ENCODE data around the gene OPN1MW3.
"Not testable (repeated sequence)": the region's sequence is repeated elsewhere in the genome, so short reads cannot be mapped to it uniquely, and the experiment has no call there.

Gene OPN1MW3

DNA sequence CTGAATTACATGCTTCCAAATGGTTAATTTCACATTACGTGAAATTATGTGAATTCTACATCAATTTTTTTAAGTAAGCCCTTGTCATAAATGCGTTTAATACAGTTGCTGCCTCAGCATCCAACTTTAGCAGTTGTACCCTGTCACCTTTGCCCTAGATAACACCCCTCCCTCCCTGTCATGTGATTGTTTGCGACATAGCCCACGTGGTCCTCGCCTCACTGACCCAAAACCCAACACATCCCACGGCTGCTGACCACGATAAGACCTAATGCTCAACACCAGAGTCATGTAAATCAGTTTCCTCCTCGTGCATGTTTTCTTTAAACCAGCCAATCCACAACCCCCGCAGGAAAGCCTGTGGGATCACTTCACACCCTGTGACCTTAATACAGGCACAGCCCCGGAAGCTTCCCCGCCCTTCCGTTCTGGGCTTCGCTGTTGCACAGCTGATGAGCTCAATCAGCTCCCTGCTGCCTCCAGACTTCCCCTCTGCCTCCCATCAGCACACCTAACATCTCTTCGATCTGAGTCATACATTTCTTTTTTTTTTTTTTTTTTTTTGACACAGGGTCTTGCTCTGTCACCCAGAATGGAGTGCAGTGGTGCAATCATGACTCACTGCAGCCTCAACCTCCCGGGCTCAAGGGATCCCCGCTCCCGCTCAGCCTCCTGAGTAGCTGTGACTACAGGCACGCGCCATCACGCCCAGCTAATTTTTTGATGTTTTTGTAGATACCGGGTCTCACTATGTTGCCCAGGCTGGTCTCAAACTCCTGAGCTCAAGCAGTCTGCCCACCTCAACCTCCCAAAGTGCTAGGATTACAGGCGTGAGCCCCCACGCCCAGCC lies 27.3 kb downstream of the OPN1MW3 start:
- not testable (repeated sequence) for H3K4me3 Mint-ChIP-seq; H3K4me1 Mint-ChIP-seq (ENCODE audit: low read depth); H3K36me3 Mint-ChIP-seq; H3K27ac Mint-ChIP-seq; H3K27me3 Mint-ChIP-seq; H3K9me3 Mint-ChIP-seq (ENCODE audit: low read depth)

DNA sequence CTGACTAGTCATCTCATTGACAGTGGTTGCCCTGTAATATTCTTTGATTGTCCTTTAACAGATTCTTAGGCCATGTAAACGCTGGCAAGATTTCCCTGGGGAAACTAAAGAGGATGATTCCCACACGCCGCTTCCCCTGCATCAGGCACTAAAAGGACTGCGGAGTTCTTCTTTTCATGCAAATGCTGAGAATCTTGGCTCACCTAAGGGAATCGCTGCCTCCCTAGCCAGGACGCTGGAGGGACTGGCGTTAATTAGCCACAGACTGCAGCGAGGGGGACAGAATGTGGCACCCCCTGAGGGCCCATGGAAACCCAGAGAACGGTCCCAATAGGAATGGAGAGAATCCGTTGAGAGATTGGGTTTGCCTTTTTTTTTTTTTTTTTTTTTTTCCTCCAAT lies 29.0 kb downstream of the OPN1MW3 start:
- H3K27ac Mint-ChIP-seq; H3K4me3 Mint-ChIP-seq; H3K9me3 Mint-ChIP-seq (ENCODE audit: low read depth); H3K36me3 Mint-ChIP-seq; H3K4me1 Mint-ChIP-seq (ENCODE audit: low read depth); H3K27me3 Mint-ChIP-seq: not testable (repeated sequence)

- H3K4me3 Mint-ChIP-seq = no peak within 1 kb of the TSS
- H3K27me3 Mint-ChIP-seq = no peaks in the 10 kb centered on the region
- no peaks in the 10 kb centered on the region for H3K4me1 Mint-ChIP-seq (ENCODE audit: low read depth)
- no peaks in the 10 kb centered on the region for H3K36me3 Mint-ChIP-seq
- H3K9me3 Mint-ChIP-seq (ENCODE audit: low read depth) = no peaks in the 10 kb centered on the region
- H3K27ac Mint-ChIP-seq = no peak within 1 kb of the TSS
Measured at GRCh38 chrX:154294791-154295574, 37.6 kb downstream of the OPN1MW3 start, which contains the start of gene TEX28. TEX28 (minus strand) TSS chrX:154295124; CDS start chrX:154292117, 3,007 bp downstream.

- H3K27me3 Mint-ChIP-seq = no peaks in the 10 kb centered on the region
- H3K27ac Mint-ChIP-seq = no peak within 1 kb of the TSS
- H3K4me3 Mint-ChIP-seq = no peak within 1 kb of the TSS
- no peaks in the 10 kb centered on the region for H3K4me1 Mint-ChIP-seq (ENCODE audit: low read depth)
- H3K9me3 Mint-ChIP-seq (ENCODE audit: low read depth) = no peaks in the 10 kb centered on the region
- no peaks in the 10 kb centered on the region for H3K36me3 Mint-ChIP-seq
Measured at GRCh38 chrX:154295664-154296310, 38.4 kb downstream of the OPN1MW3 start, which contains the start of gene TKTL1. TKTL1 (plus strand) TSS chrX:154295795; CDS start chrX:154295860, 65 bp downstream.

- no peak overlapping the region for H3K4me3 Mint-ChIP-seq
- H3K36me3 Mint-ChIP-seq = no peaks in the 10 kb centered on the region
- H3K27ac Mint-ChIP-seq = no peak overlapping the region
- H3K27me3 Mint-ChIP-seq = no peaks in the 10 kb centered on the region
- no peaks in the 10 kb centered on the region for H3K9me3 Mint-ChIP-seq (ENCODE audit: low read depth)
- no peaks in the 10 kb centered on the region for H3K4me1 Mint-ChIP-seq (ENCODE audit: low read depth)
Measured at GRCh38 chrX:154296731-154297130, 39.3 kb downstream of the OPN1MW3 start.

DNA sequence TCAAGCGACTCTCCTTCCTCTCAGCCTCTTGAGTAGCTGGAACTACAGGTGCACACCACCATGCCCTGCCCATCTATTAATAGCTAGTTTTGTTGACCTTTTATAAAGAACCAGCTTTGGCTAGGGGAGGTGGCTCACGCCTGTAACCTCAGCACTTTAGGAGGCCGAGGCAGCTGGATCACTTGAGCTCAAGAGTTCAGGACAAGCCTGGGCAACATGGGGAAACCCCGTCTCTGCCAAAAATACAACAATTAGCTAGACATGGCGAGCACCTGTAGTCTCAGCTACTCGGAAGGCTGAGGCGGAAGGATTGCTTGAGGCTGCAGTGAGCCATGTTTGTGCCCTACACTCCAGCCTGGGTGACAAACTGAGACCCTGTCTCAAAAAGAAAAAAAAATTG lies 40.9 kb downstream of the OPN1MW3 start:
- no peaks in the 10 kb centered on the region for H3K4me1 Mint-ChIP-seq (ENCODE audit: low read depth)
- H3K27me3 Mint-ChIP-seq = no peaks in the 10 kb centered on the region
- H3K36me3 Mint-ChIP-seq = no peaks in the 10 kb centered on the region
- no peak overlapping the region for H3K27ac Mint-ChIP-seq
- H3K9me3 Mint-ChIP-seq (ENCODE audit: low read depth) = no peaks in the 10 kb centered on the region
- no peak overlapping the region for H3K4me3 Mint-ChIP-seq

- Mint-ChIP-seq H3K36me3 (no peaks in the 10 kb centered on the region), H3K27me3 (no peaks in the 10 kb centered on the region), H3K27ac (no peak overlapping the region), H3K4me1 (ENCODE audit: low read depth) (no peaks in the 10 kb centered on the region), H3K9me3 (ENCODE audit: low read depth) (no peaks in the 10 kb centered on the region), H3K4me3 (no peak overlapping the region)
Measured at GRCh38 chrX:154300816-154301215, 43.4 kb downstream of the OPN1MW3 start.

DNA sequence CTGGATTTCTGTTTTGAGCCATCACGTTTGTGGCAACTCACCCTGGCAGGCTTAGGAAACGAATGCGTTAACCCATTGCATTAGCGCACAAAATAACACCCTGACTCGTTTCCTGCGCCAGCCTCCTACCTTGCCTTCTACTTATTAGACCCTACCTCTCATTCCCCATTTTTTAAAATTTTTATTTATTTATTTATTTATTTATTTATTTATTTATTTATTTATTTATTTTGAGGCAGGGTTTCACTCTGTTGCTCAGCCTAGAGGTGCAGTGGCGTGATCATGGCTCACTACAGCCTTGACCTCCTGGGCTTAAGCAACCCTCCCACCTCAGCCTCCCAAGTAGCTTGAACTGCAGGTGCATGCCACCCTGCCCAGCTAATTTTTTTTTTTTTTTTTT lies 45.6 kb downstream of the OPN1MW3 start:
- H3K36me3 Mint-ChIP-seq; H3K4me1 Mint-ChIP-seq (ENCODE audit: low read depth); H3K27me3 Mint-ChIP-seq; H3K4me3 Mint-ChIP-seq; H3K9me3 Mint-ChIP-seq (ENCODE audit: low read depth); H3K27ac Mint-ChIP-seq: not testable (repeated sequence)

GRCh38 chrX:154303476-154303875 lies 46.1 kb downstream of the OPN1MW3 start:
- H3K4me1 Mint-ChIP-seq (ENCODE audit: low read depth) = peaks cover 11% of the 10 kb centered on the region
- H3K27ac Mint-ChIP-seq = no peak overlapping the region
- no peaks in the 10 kb centered on the region for H3K36me3 Mint-ChIP-seq
- no peaks in the 10 kb centered on the region for H3K27me3 Mint-ChIP-seq
- H3K4me3 Mint-ChIP-seq = no peak overlapping the region
- H3K9me3 Mint-ChIP-seq (ENCODE audit: low read depth) = no peaks in the 10 kb centered on the region

GRCh38 chrX:154304846-154305245 lies 47.5 kb downstream of the OPN1MW3 start:
- Mint-ChIP-seq H3K27ac (no peak overlapping the region), H3K9me3 (ENCODE audit: low read depth) (no peaks in the 10 kb centered on the region), H3K36me3 (no peaks in the 10 kb centered on the region), H3K4me1 (ENCODE audit: low read depth) (peaks cover 16% of the 10 kb centered on the region), H3K4me3 (no peak overlapping the region), H3K27me3 (no peaks in the 10 kb centered on the region)

DNA sequence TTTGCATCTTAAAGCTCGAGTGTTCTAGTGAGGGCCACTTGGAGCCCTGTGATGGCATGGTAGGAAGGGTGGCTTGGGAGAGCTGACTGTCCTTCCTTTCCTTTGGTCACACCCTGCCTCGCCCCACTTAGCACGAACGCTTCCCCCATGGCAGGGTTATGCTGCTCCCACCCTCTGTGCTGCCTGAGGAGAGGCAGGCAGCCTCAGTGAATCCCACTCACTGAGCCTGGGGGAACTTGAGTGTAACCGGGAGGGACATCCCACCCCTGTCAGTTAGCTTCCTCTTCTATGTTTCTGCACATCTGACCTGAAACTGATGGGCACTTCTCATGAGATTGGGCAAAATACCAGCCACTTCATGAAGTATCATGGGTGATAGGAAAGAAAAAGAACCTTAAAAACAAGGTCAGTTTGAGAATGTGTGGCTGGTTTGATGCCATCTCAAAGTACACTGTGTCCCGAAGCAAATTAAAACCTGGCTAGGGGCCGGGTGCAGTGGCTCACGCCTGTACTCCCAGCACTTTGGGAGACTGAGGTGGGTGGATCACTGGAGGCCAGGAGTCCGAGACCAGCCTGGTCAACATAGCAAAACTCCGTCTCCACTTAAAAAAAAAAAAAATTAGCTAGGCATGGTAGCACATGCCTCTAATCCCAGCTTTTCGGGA lies 48.3 kb downstream of the OPN1MW3 start:
- Mint-ChIP-seq H3K4me1 (ENCODE audit: low read depth) (peaks cover 16% of the 10 kb centered on the region), H3K36me3 (no peaks in the 10 kb centered on the region), H3K9me3 (ENCODE audit: low read depth) (no peaks in the 10 kb centered on the region), H3K4me3 (no peak overlapping the region), H3K27me3 (no peaks in the 10 kb centered on the region), H3K27ac (no peak overlapping the region)

DNA sequence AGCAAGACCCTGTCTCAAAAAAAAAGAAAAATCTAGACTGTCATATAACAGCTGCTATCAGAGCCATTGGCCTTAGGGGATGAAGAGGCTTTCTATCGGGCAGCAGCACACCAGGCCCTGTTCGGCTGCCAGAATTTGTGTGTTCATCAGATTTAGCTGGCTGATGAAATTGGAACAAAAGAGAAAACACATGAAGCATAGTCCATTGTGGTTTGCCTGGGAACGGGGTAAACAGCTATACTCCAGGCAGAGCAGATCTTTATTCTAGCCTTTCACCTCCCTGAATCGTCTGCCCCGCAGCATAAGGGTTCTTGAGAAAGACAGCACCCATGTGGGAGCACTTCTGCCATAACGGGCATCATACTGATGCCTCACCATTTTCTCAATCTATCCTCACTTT lies 49.8 kb downstream of the OPN1MW3 start:
- H3K27ac Mint-ChIP-seq = no peak overlapping the region
- no peaks in the 10 kb centered on the region for H3K36me3 Mint-ChIP-seq
- H3K9me3 Mint-ChIP-seq (ENCODE audit: low read depth) = no peaks in the 10 kb centered on the region
- no peaks in the 10 kb centered on the region for H3K27me3 Mint-ChIP-seq
- H3K4me3 Mint-ChIP-seq = no peak overlapping the region
- H3K4me1 Mint-ChIP-seq (ENCODE audit: low read depth) = peaks cover 23% of the 10 kb centered on the region

DNA sequence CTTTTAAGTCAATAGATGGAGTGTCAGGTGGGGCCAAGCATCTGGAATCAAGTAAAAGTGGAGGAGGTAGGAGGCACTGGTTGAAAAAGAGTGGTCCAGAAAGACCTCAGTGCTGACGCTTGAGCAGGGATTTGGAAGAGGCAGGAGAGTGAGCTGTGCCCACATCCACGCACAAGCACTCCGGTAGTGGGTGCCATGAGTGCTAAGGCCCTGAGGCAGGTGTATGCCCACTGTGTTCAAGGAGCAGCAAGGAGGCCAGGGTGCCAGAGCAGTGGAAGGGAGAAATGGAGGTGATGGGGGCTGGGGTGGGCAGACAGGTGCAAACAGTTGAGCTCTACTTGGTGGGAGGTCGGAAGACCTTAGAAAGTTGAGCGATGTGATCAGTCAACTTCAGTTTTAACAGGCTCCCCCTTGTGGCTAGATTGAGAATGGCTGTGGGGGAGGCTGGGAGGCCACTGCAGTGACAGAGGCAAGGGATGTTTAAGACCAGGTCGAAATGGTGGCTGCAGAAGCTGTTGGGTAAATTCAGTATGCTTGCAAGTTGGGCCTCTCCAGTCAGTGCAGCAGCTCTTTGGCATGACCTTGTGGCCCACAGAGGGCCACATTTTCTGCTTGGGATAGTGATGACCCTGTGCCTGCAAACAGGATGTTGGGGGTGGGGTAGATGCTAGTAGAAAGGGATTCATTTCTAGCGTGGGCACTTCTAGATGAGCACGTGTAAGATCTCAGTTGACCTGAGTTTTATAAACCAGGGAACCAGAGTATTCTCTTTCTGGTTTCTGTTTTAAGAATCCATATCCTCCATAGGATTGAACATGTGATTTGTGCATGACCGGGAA lies 50.9 kb downstream of the OPN1MW3 start:
- H3K27me3 Mint-ChIP-seq = no peaks in the 10 kb centered on the region
- H3K4me3 Mint-ChIP-seq = peak overlapping the region; percentile 10
- H3K9me3 Mint-ChIP-seq (ENCODE audit: low read depth) = no peaks in the 10 kb centered on the region
- no peaks in the 10 kb centered on the region for H3K36me3 Mint-ChIP-seq
- H3K27ac Mint-ChIP-seq = peak overlapping the region; percentile 16
- peaks cover 29% of the 10 kb centered on the region for H3K4me1 Mint-ChIP-seq (ENCODE audit: low read depth)

All from activated naive CD8-positive, alpha-beta T cell (primary cell).